ENCODE results near the gene OR7G1.

- no peak for TF ChIP-seq CTCF (IDR thresholded peaks at IDR 0.05 in 4 of 5, conservative IDR thresholded peaks at IDR 0.05 in 1 of 5)
- no peak for TF ChIP-seq POLR2A (IDR thresholded peaks at IDR 0.05)
These were observed 12.6 kb upstream of the OR7G1 start for GRCh38 chr19:9128171-9128570.

Measured in gastrocnemius medialis (tissue), 4 donors.